Parathyroid adenoma (tissue), 2 donors: ENCODE measurements around the gene NME2.

Experiments
- H2AFZ ChIP-seq: fragments of 300-600 bp; sonication (generic); one replicate; pipeline ENCODE4 v1.7.0; 2017; ENCODE audit warnings: antibody characterized with exemption, mild to moderate bottlenecking
- H3K27ac ChIP-seq: fragments of 300-600 bp; sonication (generic); one replicate; pipeline ENCODE4 v1.7.0; 2017
- H3K27me3 ChIP-seq: fragments of 300-600 bp; sonication (generic); one replicate; pipeline ENCODE4 v1.7.0; 2017; ENCODE audit warnings: low read length; ENCODE audit not compliant: control insufficient read depth, insufficient read depth
- H3K36me3 ChIP-seq: fragments of 300-600 bp; sonication (generic); one replicate; pipeline ENCODE4 v1.7.0; 2017; ENCODE audit warnings: low read length; ENCODE audit not compliant: control insufficient read depth, insufficient read depth
- H3K4me1 ChIP-seq: fragments of 300-600 bp; sonication (generic); one replicate; pipeline ENCODE4 v1.7.0; 2017; ENCODE audit warnings: control low read depth
- H3K4me2 ChIP-seq: fragments of 300-600 bp; sonication (generic); one replicate; pipeline ENCODE4 v1.7.0; 2017; ENCODE audit warnings: low read length
- H3K4me3 ChIP-seq: fragments of 300-600 bp; sonication (generic); one replicate; pipeline ENCODE4 v1.7.0; 2017; ENCODE audit warnings: low read depth, low read length
- H3K79me2 ChIP-seq: fragments of 300-600 bp; sonication (generic); one replicate; pipeline ENCODE4 v1.7.0; 2017; ENCODE audit warnings: control low read depth
- H3K9ac ChIP-seq: fragments of 300-600 bp; sonication (generic); one replicate; pipeline ENCODE4 v1.7.0; 2017; ENCODE audit warnings: mild to moderate bottlenecking
- H3K9me3 ChIP-seq: fragments of 300-600 bp; sonication (generic); one replicate; pipeline ENCODE4 v1.7.0; 2017; ENCODE audit warnings: low read length; ENCODE audit not compliant: control insufficient read depth
- CTCF ChIP-seq: fragments of 300-600 bp; sonication (generic); IDR thresholded peaks from one replicate; pipeline ENCODE4 v1.7.0; 2017; ENCODE audit warnings: antibody characterized with exemption, mild to moderate bottlenecking
- donor health status: primary hyperparathyroidism.

The NME2 gene

GRCh38 chr17:51128076-51128475 lies 38.1 kb upstream of the NME2 start:
- no peaks in the 10 kb centered on the region for H3K27me3 ChIP-seq
- no peak for TF ChIP-seq CTCF
- H3K4me2 ChIP-seq: no peak overlapping the region
- H3K27ac ChIP-seq: no peak overlapping the region
- no peak overlapping the region for H3K4me3 ChIP-seq
- H3K9ac ChIP-seq: no peak overlapping the region
- H2AFZ ChIP-seq: no peak overlapping the region
- H3K9me3 ChIP-seq: no peaks in the 10 kb centered on the region
- H3K79me2 ChIP-seq: no peaks in the 10 kb centered on the region
- H3K4me1 ChIP-seq: no peaks in the 10 kb centered on the region
- no peaks in the 10 kb centered on the region for H3K36me3 ChIP-seq

GRCh38 chr17:51132964-51133319 lies 33.3 kb upstream of the NME2 start:
- Histone ChIP-seq H3K36me3 (no peaks in the 10 kb centered on the region), H2AFZ (no peak overlapping the region), H3K9me3 (no peaks in the 10 kb centered on the region), H3K79me2 (no peaks in the 10 kb centered on the region), H3K27ac (no peak overlapping the region), H3K4me3 (no peak overlapping the region), H3K4me2 (no peak overlapping the region), H3K9ac (no peak overlapping the region), H3K27me3 (no peaks in the 10 kb centered on the region), H3K4me1 (no peaks in the 10 kb centered on the region)
- TF ChIP-seq CTCF: no peak

- Histone ChIP-seq H3K4me3 (no peak overlapping the region), H3K79me2 (no peaks in the 10 kb centered on the region), H3K27ac (no peak overlapping the region), H3K4me1 (no peaks in the 10 kb centered on the region), H3K4me2 (no peak overlapping the region), H2AFZ (no peak overlapping the region), H3K36me3 (no peaks in the 10 kb centered on the region), H3K9me3 (no peaks in the 10 kb centered on the region), H3K27me3 (no peaks in the 10 kb centered on the region), H3K9ac (no peak overlapping the region)
- TF ChIP-seq CTCF: no peak
Measured at GRCh38 chr17:51133365-51133764, 32.8 kb upstream of the NME2 start.

GRCh38 chr17:51135956-51136355 lies 30.3 kb upstream of the NME2 start:
- no peak for TF ChIP-seq CTCF
- Histone ChIP-seq H3K4me1 (no peaks in the 10 kb centered on the region), H3K27ac (no peak overlapping the region)

GRCh38 chr17:51142597-51142996 lies 23.6 kb upstream of the NME2 start:
- H3K4me2 ChIP-seq: no peak overlapping the region
- no peak overlapping the region for H3K9ac ChIP-seq
- H3K79me2 ChIP-seq: no peaks in the 10 kb centered on the region
- H3K4me1 ChIP-seq: no peaks in the 10 kb centered on the region
- H3K9me3 ChIP-seq: no peaks in the 10 kb centered on the region
- H3K27ac ChIP-seq: no peak overlapping the region
- no peaks in the 10 kb centered on the region for H3K36me3 ChIP-seq
- no peak overlapping the region for H2AFZ ChIP-seq
- H3K4me3 ChIP-seq: no peak overlapping the region
- no peaks in the 10 kb centered on the region for H3K27me3 ChIP-seq
- no peak for TF ChIP-seq CTCF

More at GRCh38 chr17:51135956-51136355, 30.3 kb upstream of the NME2 start:
- Histone ChIP-seq H2AFZ (no peak overlapping the region), H3K4me3 (no peak overlapping the region), H3K9ac (no peak overlapping the region), H3K79me2 (no peaks in the 10 kb centered on the region), H3K36me3 (no peaks in the 10 kb centered on the region), H3K27me3 (no peaks in the 10 kb centered on the region), H3K9me3 (no peaks in the 10 kb centered on the region), H3K4me2 (no peak overlapping the region)
